Skeletal muscle satellite cell (primary cell): ENCODE data around the gene LRRC8E.

Experiments used
- H3K27me3 ChIP-seq: 2 replicates; pipeline ENCODE4 v1.7.0; 2013; ENCODE audit warnings: low read length; ENCODE audit not compliant: control insufficient read depth, insufficient read depth
- H3K36me3 ChIP-seq: 2 replicates; pipeline ENCODE4 v1.7.0; 2013; ENCODE audit warnings: mild to moderate bottlenecking, control low read depth, low read length; ENCODE audit not compliant: insufficient read depth
- H3K4me1 ChIP-seq: 2 replicates; pipeline ENCODE4 v1.7.0; 2013; ENCODE audit warnings: low read length; ENCODE audit not compliant: control insufficient read depth, insufficient read depth
- H3K4me2 ChIP-seq: 2 replicates; pipeline ENCODE4 v1.7.0; 2013; ENCODE audit warnings: mild to moderate bottlenecking, low read length
- H3K4me3 ChIP-seq: 2 replicates; pipeline ENCODE4 v1.7.0; 2013; ENCODE audit warnings: low read length
- H3K9ac ChIP-seq: 2 replicates; pipeline ENCODE4 v1.7.0; 2013; ENCODE audit warnings: mild to moderate bottlenecking, low read depth, low read length, moderate library complexity
- H3K9me3 ChIP-seq: replicated peaks from 2 replicates; pipeline ENCODE4 v1.7.0; 2013; ENCODE audit warnings: mild to moderate bottlenecking, control low read depth, low read length

LRRC8E gene

GRCh38 chr19:7900931-7901330 is 12.6 kb downstream of the LRRC8E start:
- H3K9ac ChIP-seq = no peak overlapping the region
- H3K4me2 ChIP-seq = no peak overlapping the region
- peaks cover 16% of the 10 kb centered on the region for H3K4me1 ChIP-seq
- H3K9me3 ChIP-seq = no peaks in the 10 kb centered on the region
- H3K4me3 ChIP-seq = no peak overlapping the region
- peaks cover 8% of the 10 kb centered on the region for H3K36me3 ChIP-seq
- H3K27me3 ChIP-seq = no peaks in the 10 kb centered on the region

GRCh38 chr19:7901337-7901736 is 13.0 kb downstream of the LRRC8E start:
- Histone ChIP-seq H3K9ac (no peak overlapping the region), H3K4me1 (peaks cover 16% of the 10 kb centered on the region), H3K4me2 (no peak overlapping the region), H3K9me3 (no peaks in the 10 kb centered on the region), H3K4me3 (no peak overlapping the region), H3K36me3 (peaks cover 8% of the 10 kb centered on the region), H3K27me3 (no peaks in the 10 kb centered on the region)

GRCh38 chr19:7902796-7903243 is 14.5 kb downstream of the LRRC8E start:
- H3K36me3 ChIP-seq = peaks cover 13% of the 10 kb centered on the region

GRCh38 chr19:7903244-7904073 is 15.1 kb downstream of the LRRC8E start, which contains the start of gene MAP2K7:
MAP2K7 (plus strand) TSS chr19:7903877; CDS start chr19:7903945, 68 bp downstream.
- no peaks in the 10 kb centered on the region for H3K9me3 ChIP-seq
- H3K4me2 ChIP-seq = peak within 1 kb of the TSS; percentile 94
- peak within 1 kb of the TSS; percentile 93 for H3K9ac ChIP-seq
- H3K27me3 ChIP-seq = no peaks in the 10 kb centered on the region
- peaks cover 13% of the 10 kb centered on the region for H3K36me3 ChIP-seq
- peaks cover 16% of the 10 kb centered on the region for H3K4me1 ChIP-seq
- H3K4me3 ChIP-seq = peak within 1 kb of the TSS; percentile 81

More at GRCh38 chr19:7902796-7903243, 14.5 kb downstream of the LRRC8E start:
- H3K4me3 ChIP-seq = peak overlapping the region; percentile 74
- peaks cover 16% of the 10 kb centered on the region for H3K4me1 ChIP-seq
- no peaks in the 10 kb centered on the region for H3K27me3 ChIP-seq
- H3K4me2 ChIP-seq = peak overlapping the region; percentile 85
- no peaks in the 10 kb centered on the region for H3K9me3 ChIP-seq
- H3K9ac ChIP-seq = peak overlapping the region; percentile 79

- H3K27me3 ChIP-seq = no peaks in the 10 kb centered on the region
- no peaks in the 10 kb centered on the region for H3K9me3 ChIP-seq
- peak overlapping the region; percentile 93 for H3K9ac ChIP-seq
- peak overlapping the region; percentile 81 for H3K4me3 ChIP-seq
- peak overlapping the region; percentile 94 for H3K4me2 ChIP-seq
- H3K36me3 ChIP-seq = peaks cover 11% of the 10 kb centered on the region
- peaks cover 16% of the 10 kb centered on the region for H3K4me1 ChIP-seq
Observed at GRCh38 chr19:7904074-7905020, 16.0 kb downstream of the LRRC8E start.

GRCh38 chr19:7905268-7905667 is 17.0 kb downstream of the LRRC8E start:
- Histone ChIP-seq H3K4me3 (peak overlapping the region; percentile 81), H3K36me3 (peaks cover 14% of the 10 kb centered on the region), H3K9ac (no peak overlapping the region), H3K4me2 (peak overlapping the region; percentile 94), H3K27me3 (no peaks in the 10 kb centered on the region), H3K4me1 (peaks cover 16% of the 10 kb centered on the region), H3K9me3 (no peaks in the 10 kb centered on the region)

GRCh38 chr19:7905859-7906258 is 17.5 kb downstream of the LRRC8E start:
- Histone ChIP-seq H3K9ac (no peak overlapping the region), H3K27me3 (no peaks in the 10 kb centered on the region), H3K4me1 (peaks cover 16% of the 10 kb centered on the region), H3K4me3 (no peak overlapping the region), H3K36me3 (peaks cover 20% of the 10 kb centered on the region), H3K9me3 (no peaks in the 10 kb centered on the region), H3K4me2 (peak overlapping the region; percentile 94)

- no peaks in the 10 kb centered on the region for H3K27me3 ChIP-seq
- H3K4me3 ChIP-seq = no peak overlapping the region
- H3K36me3 ChIP-seq = peaks cover 28% of the 10 kb centered on the region
- peaks cover 16% of the 10 kb centered on the region for H3K4me1 ChIP-seq
- no peak overlapping the region for H3K9ac ChIP-seq
- no peaks in the 10 kb centered on the region for H3K9me3 ChIP-seq
- no peak overlapping the region for H3K4me2 ChIP-seq
Observed at GRCh38 chr19:7907122-7907521, 18.8 kb downstream of the LRRC8E start.

GRCh38 chr19:7907544-7907943 is 19.2 kb downstream of the LRRC8E start:
- Histone ChIP-seq H3K9ac (no peak overlapping the region), H3K4me2 (no peak overlapping the region), H3K4me3 (no peak overlapping the region), H3K9me3 (no peaks in the 10 kb centered on the region), H3K4me1 (peaks cover 15% of the 10 kb centered on the region), H3K27me3 (no peaks in the 10 kb centered on the region), H3K36me3 (peaks cover 28% of the 10 kb centered on the region)

GRCh38 chr19:7908078-7908699 is 19.9 kb downstream of the LRRC8E start:
- Histone ChIP-seq H3K36me3 (peaks cover 32% of the 10 kb centered on the region), H3K9ac (no peak overlapping the region), H3K4me3 (no peak overlapping the region), H3K27me3 (no peaks in the 10 kb centered on the region), H3K4me2 (no peak overlapping the region), H3K4me1 (peaks cover 8% of the 10 kb centered on the region), H3K9me3 (no peaks in the 10 kb centered on the region)
